ENCODE data around the gene RBM27. TPM values are rescaled to one million over a fixed set of nuclear protein-coding genes. Genes with fewer than 3 reads are reported as not detected.

Gene RBM27
- total RNA-seq, 1 experiment from 2014 or later: 26.3 TPM

DNA sequence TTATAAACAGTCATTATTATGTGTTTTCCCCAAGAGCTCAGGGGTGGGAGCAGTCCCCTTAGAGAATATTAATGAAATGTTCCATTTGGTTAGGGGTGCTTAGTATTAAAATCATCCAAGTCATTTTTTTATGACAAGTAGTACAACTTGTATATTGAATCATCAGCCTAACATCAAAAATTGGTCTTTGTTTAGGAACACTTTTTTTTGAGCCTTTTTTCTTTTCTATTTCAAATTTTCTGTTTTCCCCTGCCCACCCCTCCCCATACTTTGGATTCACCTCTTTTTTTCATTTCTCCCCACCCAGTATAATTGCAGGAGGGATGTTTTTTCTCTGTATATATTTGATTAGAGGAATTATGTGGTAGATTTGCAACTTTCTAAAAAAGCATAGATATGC lies 25.8 kb downstream of the RBM27 start:
- no peaks in the 10 kb centered on the region for H3K9me3 Mint-ChIP-seq (ENCODE audit: low read depth, unreplicated experiment)
- no peak overlapping the region for H3K27ac Mint-ChIP-seq (ENCODE audit: unreplicated experiment)
- CTCF ChIA-PET: no interaction called here
- TF ChIP-seq, protein P1, sequence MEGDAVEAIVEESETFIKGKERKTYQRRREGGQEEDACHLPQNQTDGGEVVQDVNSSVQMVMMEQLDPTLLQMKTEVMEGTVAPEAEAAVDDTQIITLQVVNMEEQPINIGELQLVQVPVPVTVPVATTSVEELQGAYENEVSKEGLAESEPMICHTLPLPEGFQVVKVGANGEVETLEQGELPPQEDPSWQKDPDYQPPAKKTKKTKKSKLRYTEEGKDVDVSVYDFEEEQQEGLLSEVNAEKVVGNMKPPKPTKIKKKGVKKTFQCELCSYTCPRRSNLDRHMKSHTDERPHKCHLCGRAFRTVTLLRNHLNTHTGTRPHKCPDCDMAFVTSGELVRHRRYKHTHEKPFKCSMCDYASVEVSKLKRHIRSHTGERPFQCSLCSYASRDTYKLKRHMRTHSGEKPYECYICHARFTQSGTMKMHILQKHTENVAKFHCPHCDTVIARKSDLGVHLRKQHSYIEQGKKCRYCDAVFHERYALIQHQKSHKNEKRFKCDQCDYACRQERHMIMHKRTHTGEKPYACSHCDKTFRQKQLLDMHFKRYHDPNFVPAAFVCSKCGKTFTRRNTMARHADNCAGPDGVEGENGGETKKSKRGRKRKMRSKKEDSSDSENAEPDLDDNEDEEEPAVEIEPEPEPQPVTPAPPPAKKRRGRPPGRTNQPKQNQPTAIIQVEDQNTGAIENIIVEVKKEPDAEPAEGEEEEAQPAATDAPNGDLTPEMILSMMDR (IDR thresholded peaks at IDR 0.05; ENCODE audit: unreplicated experiment): no peak
- intact Hi-C loops (cut with micrococcal nuclease; ENCODE audit: unreplicated experiment): no loop called here
- BruUV-seq (replicated peaks): no TSS peak
- no peak overlapping the region for H3K4me3 Mint-ChIP-seq (ENCODE audit: low read depth, unreplicated experiment)
- no peak for DNase-seq
- H3K4me1 Mint-ChIP-seq (ENCODE audit: low read depth, unreplicated experiment): no peaks in the 10 kb centered on the region
- H3K36me3 Mint-ChIP-seq (ENCODE audit: insufficient read depth, unreplicated experiment): peaks cover 29% of the 10 kb centered on the region
- H3K27me3 Mint-ChIP-seq (ENCODE audit: unreplicated experiment): no peaks in the 10 kb centered on the region

DNA sequence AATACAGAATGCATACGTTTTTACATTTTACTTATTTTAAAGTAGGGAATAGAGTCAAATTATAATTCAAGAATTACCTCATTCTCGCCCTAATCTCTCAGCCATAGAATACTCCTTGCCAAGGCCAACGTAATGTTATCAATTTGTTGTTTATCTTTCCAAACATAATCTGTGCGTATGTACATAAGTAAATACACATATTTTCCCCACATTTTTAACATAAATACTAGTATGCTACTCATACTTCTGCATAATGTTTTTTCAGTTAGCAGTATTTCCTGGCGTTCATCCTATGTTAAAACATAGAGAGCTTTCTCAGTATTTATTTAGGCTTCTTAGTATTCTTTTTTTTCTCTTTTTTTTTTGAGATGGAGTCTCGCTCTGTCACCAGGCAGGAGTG lies 28.8 kb downstream of the RBM27 start:
- no peaks in the 10 kb centered on the region for H3K27me3 Mint-ChIP-seq (ENCODE audit: unreplicated experiment)
- TF ChIP-seq, protein P1 (IDR thresholded peaks at IDR 0.05; ENCODE audit: unreplicated experiment): no peak
- BruUV-seq (replicated peaks): no TSS peak
- CTCF ChIA-PET: interaction anchor here (0.8 kb wide), 1 partner anchor 70 kb away, joined by 3 read pairs; no protein-coding TSS in a partner anchor
- H3K4me3 Mint-ChIP-seq (ENCODE audit: low read depth, unreplicated experiment): no peak overlapping the region
- no peaks in the 10 kb centered on the region for H3K4me1 Mint-ChIP-seq (ENCODE audit: low read depth, unreplicated experiment)
- peaks cover 32% of the 10 kb centered on the region for H3K36me3 Mint-ChIP-seq (ENCODE audit: insufficient read depth, unreplicated experiment)
- DNase-seq: no peak
- H3K27ac Mint-ChIP-seq (ENCODE audit: unreplicated experiment): no peak overlapping the region
- H3K9me3 Mint-ChIP-seq (ENCODE audit: low read depth, unreplicated experiment): no peaks in the 10 kb centered on the region
- intact Hi-C loops (cut with micrococcal nuclease; ENCODE audit: unreplicated experiment): no loop called here

DNA sequence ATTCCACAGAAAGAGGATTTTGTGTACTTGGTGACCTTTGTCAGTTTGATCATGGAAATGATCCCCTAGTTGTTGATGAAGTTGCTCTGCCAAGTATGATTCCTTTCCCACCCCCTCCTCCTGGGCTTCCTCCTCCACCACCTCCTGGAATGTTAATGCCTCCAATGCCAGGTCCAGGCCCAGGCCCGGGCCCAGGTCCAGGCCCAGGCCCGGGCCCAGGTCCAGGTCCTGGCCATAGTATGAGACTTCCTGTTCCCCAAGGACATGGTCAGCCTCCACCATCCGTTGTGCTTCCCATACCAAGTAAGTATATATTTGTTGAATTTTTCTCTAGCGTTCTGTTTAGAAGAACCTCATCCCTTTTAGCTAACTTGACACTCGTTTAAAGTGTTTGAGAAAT lies 30.0 kb downstream of the RBM27 start:
- H3K4me3 Mint-ChIP-seq (ENCODE audit: low read depth, unreplicated experiment): no peak overlapping the region
- H3K9me3 Mint-ChIP-seq (ENCODE audit: low read depth, unreplicated experiment): no peaks in the 10 kb centered on the region
- H3K27ac Mint-ChIP-seq (ENCODE audit: unreplicated experiment): no peak overlapping the region
- DNase-seq: no peak
- peaks cover 32% of the 10 kb centered on the region for H3K36me3 Mint-ChIP-seq (ENCODE audit: insufficient read depth, unreplicated experiment)
- intact Hi-C loops (cut with micrococcal nuclease; ENCODE audit: unreplicated experiment): no loop called here
- TF ChIP-seq, protein P1 (IDR thresholded peaks at IDR 0.05; ENCODE audit: unreplicated experiment): no peak
- no peaks in the 10 kb centered on the region for H3K27me3 Mint-ChIP-seq (ENCODE audit: unreplicated experiment)
- no peaks in the 10 kb centered on the region for H3K4me1 Mint-ChIP-seq (ENCODE audit: low read depth, unreplicated experiment)
- CTCF ChIA-PET: no interaction called here
- no TSS peak for BruUV-seq (replicated peaks)

DNA sequence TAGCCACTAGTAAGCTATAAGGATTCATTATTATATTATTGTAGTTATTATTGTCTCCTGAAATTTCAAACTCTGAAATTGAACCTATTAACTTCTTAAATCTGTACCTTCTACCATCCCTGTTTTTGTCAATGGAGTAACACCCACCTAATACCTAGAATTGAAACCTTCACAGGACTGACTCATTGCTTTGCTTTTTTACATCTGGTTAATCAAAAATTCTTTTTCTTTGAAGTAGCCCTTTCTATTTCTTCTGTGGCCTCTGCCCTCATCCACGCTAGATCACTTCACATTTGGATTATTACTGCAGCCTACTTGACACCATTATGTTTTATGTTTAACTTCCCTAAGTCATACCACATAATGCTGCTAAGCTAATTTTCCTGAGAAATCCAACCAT lies 35.6 kb downstream of the RBM27 start:
- no peak overlapping the region for H3K27ac Mint-ChIP-seq (ENCODE audit: unreplicated experiment)
- peaks cover 35% of the 10 kb centered on the region for H3K36me3 Mint-ChIP-seq (ENCODE audit: insufficient read depth, unreplicated experiment)
- TF ChIP-seq, protein P1 (IDR thresholded peaks at IDR 0.05; ENCODE audit: unreplicated experiment): no peak
- intact Hi-C loops (cut with micrococcal nuclease; ENCODE audit: unreplicated experiment): no loop called here
- CTCF ChIA-PET: no interaction called here
- DNase-seq: no peak
- H3K27me3 Mint-ChIP-seq (ENCODE audit: unreplicated experiment): no peaks in the 10 kb centered on the region
- H3K4me1 Mint-ChIP-seq (ENCODE audit: low read depth, unreplicated experiment): no peaks in the 10 kb centered on the region
- BruUV-seq (replicated peaks): no TSS peak
- no peak overlapping the region for H3K4me3 Mint-ChIP-seq (ENCODE audit: low read depth, unreplicated experiment)
- H3K9me3 Mint-ChIP-seq (ENCODE audit: low read depth, unreplicated experiment): no peaks in the 10 kb centered on the region

Data from Calu3 (cell line).